ENCODE data around the gene KY. TPM values are rescaled to one million over a fixed set of nuclear protein-coding genes. Genes with fewer than 3 reads are reported as not detected.

The KY gene
- total RNA-seq, 2 experiments from 2014 or later: not detected

- Mint-ChIP-seq H3K4me3 (no peak overlapping the region), H3K36me3 (ENCODE audit: low read depth) (no peaks in the 10 kb centered on the region), H3K9me3 (no peaks in the 10 kb centered on the region), H3K27ac (no peak overlapping the region), H3K27me3 (peaks cover 7% of the 10 kb centered on the region), H3K4me1 (ENCODE audit: low read depth) (no peaks in the 10 kb centered on the region)
- ATAC-seq (ENCODE audit: poor library complexity): no peak
- CTCF ChIA-PET: no interaction called here
- Histone ChIP-seq H3K27ac (ENCODE audit: low read depth in 1 of 2, low read length in 2 of 2) (no peak overlapping the region), H3K9me3 (ENCODE audit: control insufficient read depth in 1 of 2, insufficient read depth in 1 of 2, low read length in 2 of 2) (no peaks in the 10 kb centered on the region), H3K27me3 (ENCODE audit: control insufficient read depth in 1 of 2, insufficient read depth in 2 of 2, low read length in 2 of 2) (no peaks in the 10 kb centered on the region), H3K4me1 (ENCODE audit: insufficient read depth, low read length) (no peaks in the 10 kb centered on the region), H3K36me3 (ENCODE audit: insufficient read depth, low read length) (no peaks in the 10 kb centered on the region), H3K4me3 (ENCODE audit: low read length) (no peak overlapping the region)
- no peak for DNase-seq
- POLR2A ChIA-PET: no interaction called here
- TF ChIP-seq CTCF (IDR thresholded peaks at IDR 0.05): no peak
- intact Hi-C loops (cut with DNase I, micrococcal nuclease): no loop called here
These were observed 27.9 kb downstream of the KY start for GRCh38 chr3:134622806-134623365.

- Histone ChIP-seq H3K9me3 (ENCODE audit: control insufficient read depth in 1 of 2, insufficient read depth in 1 of 2, low read length in 2 of 2) (no peaks in the 10 kb centered on the region), H3K36me3 (ENCODE audit: insufficient read depth, low read length) (no peaks in the 10 kb centered on the region), H3K27ac (ENCODE audit: low read depth in 1 of 2, low read length in 2 of 2) (no peak overlapping the region), H3K27me3 (ENCODE audit: control insufficient read depth in 1 of 2, insufficient read depth in 2 of 2, low read length in 2 of 2) (no peaks in the 10 kb centered on the region), H3K4me1 (ENCODE audit: insufficient read depth, low read length) (no peaks in the 10 kb centered on the region), H3K4me3 (ENCODE audit: low read length) (no peak overlapping the region)
- Mint-ChIP-seq H3K27ac (no peak overlapping the region), H3K4me1 (ENCODE audit: low read depth) (no peaks in the 10 kb centered on the region), H3K36me3 (ENCODE audit: low read depth) (no peaks in the 10 kb centered on the region), H3K9me3 (no peaks in the 10 kb centered on the region), H3K4me3 (no peak overlapping the region), H3K27me3 (no peaks in the 10 kb centered on the region)
- CTCF ChIA-PET: no interaction called here
- POLR2A ChIA-PET: no interaction called here
- DNase-seq (no peak), ATAC-seq (ENCODE audit: poor library complexity) (no peak)
- no peak for TF ChIP-seq CTCF (IDR thresholded peaks at IDR 0.05)
- intact Hi-C loops (cut with DNase I, micrococcal nuclease): no loop called here
These were observed 29.0 kb downstream of the KY start for GRCh38 chr3:134621854-134622253.

GRCh38 chr3:134620476-134621115, 30.2 kb downstream of the KY start:
- no peaks in the 10 kb centered on the region for H3K36me3 ChIP-seq (ENCODE audit: insufficient read depth, low read length)

More at GRCh38 chr3:134620476-134621115, 30.2 kb downstream of the KY start:
- ChIA-PET POLR2A (no interaction called here), CTCF (no interaction called here)
- Histone ChIP-seq H3K9me3 (ENCODE audit: control insufficient read depth in 1 of 2, insufficient read depth in 1 of 2, low read length in 2 of 2) (no peaks in the 10 kb centered on the region), H3K4me3 (ENCODE audit: low read length) (no peak overlapping the region), H3K27ac (ENCODE audit: low read depth in 1 of 2, low read length in 2 of 2) (no peak overlapping the region), H3K27me3 (ENCODE audit: control insufficient read depth in 1 of 2, insufficient read depth in 2 of 2, low read length in 2 of 2) (no peaks in the 10 kb centered on the region), H3K4me1 (ENCODE audit: insufficient read depth, low read length) (no peaks in the 10 kb centered on the region)
- H3K4me1 Mint-ChIP-seq (ENCODE audit: low read depth): no peaks in the 10 kb centered on the region
- no peak overlapping the region for H3K4me3 Mint-ChIP-seq
- DNase-seq (no peak), ATAC-seq (ENCODE audit: poor library complexity) (no peak)
- no peaks in the 10 kb centered on the region for H3K36me3 Mint-ChIP-seq (ENCODE audit: low read depth)
- intact Hi-C loops (cut with DNase I, micrococcal nuclease): no loop called here
- H3K9me3 Mint-ChIP-seq: no peaks in the 10 kb centered on the region
- no peak for TF ChIP-seq CTCF (IDR thresholded peaks at IDR 0.05)
- H3K27ac Mint-ChIP-seq: no peak overlapping the region
- no peaks in the 10 kb centered on the region for H3K27me3 Mint-ChIP-seq

All from CD4-positive, alpha-beta T cell (primary cell).